HTERT RPE-1 (cell line): ENCODE measurements around the gene TIMM10B.

Source experiments
- in situ Hi-C: fragments of 300-500 bp; cut with MboI; formaldehyde crosslinking; loops from 4 replicates; pipeline ENCODE4 v1.14.3; 2020; ENCODE audit warnings: low sequenced_read_pairs

TIMM10B gene, protein sequence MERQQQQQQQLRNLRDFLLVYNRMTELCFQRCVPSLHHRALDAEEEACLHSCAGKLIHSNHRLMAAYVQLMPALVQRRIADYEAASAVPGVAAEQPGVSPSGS

DNA sequence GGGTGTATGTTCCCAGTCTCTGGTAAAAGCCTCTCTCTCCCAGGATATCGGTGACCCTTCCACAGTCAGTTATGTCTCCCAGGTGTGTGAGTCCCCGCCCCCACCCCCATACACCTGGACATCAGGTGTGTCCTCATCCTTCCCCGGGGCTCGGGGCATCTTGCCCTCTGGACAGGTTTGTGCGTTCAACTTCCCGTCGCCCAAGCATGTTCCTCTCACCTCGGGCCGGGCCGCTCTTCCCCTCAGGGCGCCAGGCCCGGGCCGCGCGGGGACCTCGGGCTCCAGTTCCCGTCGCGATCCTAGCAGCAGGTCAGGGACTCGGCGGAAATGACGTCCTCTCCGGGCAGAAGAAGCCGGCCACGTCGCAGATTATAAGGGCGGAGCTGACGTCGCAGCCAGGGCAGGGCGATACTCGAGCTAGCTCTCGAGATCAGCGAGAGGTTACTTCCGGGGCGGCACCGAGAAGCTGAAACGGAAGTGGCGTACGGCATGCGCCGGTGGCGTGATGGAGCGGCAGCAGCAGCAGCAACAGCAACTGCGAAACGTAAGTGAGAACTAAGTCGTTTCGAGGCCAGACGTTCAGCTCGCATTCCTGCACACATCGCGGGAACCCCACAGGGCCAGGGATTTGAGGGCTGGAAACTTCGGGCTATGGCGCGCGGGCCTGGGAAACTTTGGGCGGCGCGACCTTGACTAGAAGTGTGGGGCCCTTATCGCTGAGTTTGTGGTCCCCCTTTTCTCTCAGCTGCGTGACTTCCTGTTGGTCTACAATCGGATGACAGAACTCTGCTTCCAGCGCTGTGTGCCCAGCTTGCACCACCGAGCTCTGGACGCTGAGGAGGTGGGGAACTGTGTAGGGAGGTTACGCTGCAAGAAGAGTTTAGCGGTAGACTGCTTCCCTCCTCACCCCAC lies at the start of gene TIMM10B, which contains the start of gene ARFIP2:
Gene TIMM10B (plus strand): TSS at position 490 of the 912 bp plus-strand sequence. CDS start 16 bp downstream, at position 506.
Gene ARFIP2 (minus strand): TSS at position 320 of the 912 bp plus-strand sequence. CDS start 910 bp downstream, outside the sequence.
- in situ Hi-C loops, result no loop called here

DNA sequence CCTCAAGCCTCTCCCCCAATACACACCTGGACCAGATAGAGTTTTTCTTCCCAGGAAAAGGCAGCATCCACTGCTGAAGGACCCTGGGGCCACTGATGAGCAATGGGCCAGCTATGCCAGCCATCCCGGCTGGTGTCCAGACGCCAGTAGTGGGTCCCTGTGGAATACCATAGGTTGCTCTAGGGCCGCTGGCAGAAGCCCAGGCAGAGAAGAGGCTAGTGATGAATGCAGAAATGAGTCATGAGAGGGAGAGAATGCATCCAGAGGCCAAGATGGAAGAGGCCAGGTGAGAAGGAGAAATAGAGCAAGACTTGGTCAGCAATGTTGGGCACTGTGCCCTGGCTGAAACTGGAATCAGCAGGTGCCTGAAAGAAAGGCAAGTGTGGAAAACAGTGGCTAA lies 49.4 kb upstream of the TIMM10B start:
- in situ Hi-C loops, result no loop called here

DNA sequence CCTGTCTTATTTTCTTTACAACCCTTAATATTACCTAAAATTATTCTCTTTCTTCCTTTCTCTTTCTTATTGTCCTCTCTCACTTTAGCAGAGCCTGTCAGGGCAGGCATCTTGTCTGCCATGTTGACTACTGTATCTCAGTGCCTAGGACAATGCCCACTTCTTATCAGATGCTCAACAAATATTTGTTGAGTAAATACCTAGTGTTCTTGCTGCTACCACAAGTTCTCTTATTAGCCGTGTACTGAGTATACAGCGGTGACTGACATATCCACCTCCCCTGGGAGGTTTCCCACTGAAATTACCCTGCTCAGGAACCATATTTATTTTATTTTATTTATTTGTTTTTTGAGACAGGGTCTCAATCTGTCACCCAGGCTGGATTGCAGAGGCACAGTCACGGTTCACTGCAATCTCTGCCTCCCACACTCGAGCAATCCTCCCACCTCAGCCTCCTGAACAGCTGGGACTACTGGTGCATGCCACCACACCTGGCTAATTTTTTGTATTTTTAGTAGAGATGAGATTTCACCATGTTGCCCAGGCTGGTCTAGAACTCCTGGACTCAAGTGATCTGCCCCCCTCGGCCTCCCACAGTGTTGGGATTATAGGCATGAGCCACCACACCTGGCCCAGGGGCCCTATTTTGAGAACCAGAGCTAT lies 47.2 kb upstream of the TIMM10B start:
- in situ Hi-C loops, result no loop called here

DNA sequence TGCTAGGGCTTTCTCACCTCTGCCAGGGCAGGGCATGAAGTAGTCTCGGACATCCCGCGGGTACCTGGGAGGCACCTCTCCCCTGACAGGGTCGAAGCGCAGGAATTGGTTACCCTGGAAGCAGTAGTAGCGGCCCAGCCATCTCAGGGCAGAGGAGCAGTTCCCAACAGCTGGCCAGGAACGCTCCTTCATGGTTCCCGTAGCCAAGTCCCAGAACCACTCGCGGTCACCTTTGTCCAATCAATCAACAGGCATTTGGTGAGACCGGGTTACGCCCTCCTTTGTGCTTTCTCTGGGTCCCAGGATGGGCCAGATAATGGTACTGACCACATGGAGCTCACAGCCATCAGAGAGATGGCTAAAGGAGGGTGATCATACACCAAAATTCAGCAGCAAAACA lies 43.9 kb upstream of the TIMM10B start:
- in situ Hi-C loops, result no loop called here

DNA sequence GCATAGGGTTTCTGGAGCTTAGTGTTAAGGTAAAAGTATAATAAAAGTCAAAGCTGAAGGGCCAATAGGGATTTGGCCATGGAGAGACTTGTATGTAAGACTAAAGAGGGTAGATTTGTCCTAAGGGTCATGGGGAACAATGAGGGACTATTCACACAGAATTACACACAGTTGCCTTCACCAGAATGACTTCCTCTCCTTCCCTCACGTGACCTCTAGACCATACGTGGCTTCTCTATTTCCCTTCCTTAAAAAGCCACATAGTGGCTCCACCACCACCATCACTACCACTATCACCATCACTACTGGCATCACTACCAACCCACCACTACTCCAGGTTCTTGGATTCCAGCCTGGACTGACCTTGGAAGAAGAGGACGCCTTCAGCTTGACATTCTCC lies 43.3 kb upstream of the TIMM10B start:
- in situ Hi-C loops, result no loop called here

DNA sequence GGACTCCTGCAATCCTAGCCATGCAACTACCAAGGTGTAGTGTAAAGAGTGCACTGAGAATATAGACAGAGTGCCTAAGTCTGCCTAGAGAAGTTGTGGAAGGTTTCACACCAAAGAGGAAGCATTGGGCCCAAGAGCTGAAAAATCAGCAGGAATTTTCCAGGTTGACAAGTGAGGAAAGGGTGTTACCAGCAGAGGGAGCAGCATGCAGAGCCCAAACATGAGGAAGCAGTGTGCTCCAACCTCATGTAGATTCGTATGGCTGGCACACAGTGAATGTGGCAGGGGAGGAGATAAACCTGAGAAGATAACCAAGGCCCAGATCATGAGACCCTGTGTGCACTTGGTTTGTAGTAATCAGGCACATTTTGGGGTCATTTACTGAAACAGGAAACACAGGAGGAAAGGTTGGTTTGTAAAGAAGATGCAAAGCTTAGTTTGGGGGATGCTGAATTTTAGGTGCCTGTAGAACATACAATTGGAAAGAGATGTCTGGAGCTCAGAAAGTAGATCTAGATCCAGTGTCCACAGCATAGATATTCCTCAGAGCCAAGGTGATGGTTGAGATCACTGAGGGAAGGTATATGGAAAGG lies 42.2 kb upstream of the TIMM10B start:
- in situ Hi-C loops, result no loop called here

DNA sequence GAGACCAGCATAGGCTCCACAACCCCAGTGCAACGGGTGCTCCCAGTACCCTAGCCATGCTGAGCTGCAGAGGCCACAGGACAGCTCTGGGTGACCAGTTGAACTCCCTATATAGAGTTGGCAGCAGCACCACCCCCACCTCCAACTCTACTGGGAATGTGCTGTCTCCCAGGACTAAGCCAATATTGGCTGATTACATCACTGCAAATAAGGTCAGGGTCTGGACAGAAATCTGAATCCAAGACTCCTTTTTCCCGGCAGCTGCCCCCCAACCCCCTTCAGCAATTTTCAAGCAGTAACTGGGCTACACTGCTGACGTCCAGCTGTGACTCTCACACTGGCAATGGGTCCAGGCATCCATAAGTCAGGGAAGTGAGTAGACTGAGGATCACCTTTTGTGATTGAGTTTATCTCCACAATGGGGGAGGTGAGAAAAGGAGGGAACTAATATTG lies 40.4 kb upstream of the TIMM10B start, which contains the start of gene HPX:
Gene HPX (minus strand): TSS at position 82 of the 453 bp plus-strand sequence. CDS start 24 bp downstream, at position 58.
- in situ Hi-C loops, result no loop called here

DNA sequence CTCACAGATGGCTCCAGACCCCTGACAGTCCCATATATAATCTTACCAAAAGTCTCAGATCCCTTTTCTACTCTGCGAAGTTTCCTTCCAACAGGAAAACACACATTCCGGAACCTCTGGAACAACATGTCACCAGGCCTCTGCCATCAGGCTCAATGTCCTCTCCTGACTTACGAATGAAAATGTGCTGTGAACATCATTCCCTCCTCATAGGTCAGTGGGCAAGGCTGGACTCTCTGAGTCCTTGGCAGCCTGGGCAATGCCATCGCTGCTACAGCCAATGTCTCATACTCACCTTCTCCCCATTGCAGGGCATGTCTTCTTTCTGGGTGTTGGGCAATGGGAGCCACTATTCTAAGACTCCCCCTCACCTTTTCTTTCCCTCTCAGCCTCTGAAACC lies 38.9 kb upstream of the TIMM10B start:
- in situ Hi-C loops, result no loop called here

DNA sequence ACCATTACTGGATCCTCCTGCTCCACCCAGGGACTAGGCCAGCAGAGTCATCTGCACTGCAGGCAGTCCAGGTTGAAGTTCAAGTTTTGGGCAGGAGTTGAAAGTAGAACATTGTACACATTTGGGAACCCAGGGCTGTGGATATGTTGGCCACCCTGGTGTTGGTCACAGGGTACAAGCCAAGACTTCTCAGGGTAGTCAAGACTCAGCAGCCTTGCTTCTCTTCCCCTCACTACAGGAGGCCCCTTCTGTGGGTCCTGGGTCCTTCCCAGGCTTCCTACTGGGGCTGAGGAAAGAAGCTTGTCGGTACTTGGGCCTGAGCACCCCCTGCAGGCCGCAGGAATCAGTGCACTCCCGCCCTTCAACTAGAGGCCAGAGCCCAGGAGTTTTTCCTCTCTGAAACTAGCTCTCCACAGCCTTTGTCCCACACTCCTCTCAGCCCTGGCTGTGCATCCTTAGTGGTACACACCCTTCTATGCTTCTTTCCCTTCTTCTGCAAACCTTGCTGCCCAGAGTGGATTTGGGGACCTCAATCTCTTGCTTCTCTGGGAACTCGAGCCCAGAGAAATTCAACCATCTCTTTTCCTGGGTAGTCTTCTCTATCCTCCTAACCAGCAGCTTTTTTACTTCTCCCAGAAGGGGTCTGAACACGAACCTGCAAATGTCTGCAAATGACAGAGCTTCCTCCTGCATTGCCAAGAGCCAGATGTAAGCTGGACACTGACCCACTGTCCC lies 37.9 kb upstream of the TIMM10B start:
- in situ Hi-C loops, result no loop called here

DNA sequence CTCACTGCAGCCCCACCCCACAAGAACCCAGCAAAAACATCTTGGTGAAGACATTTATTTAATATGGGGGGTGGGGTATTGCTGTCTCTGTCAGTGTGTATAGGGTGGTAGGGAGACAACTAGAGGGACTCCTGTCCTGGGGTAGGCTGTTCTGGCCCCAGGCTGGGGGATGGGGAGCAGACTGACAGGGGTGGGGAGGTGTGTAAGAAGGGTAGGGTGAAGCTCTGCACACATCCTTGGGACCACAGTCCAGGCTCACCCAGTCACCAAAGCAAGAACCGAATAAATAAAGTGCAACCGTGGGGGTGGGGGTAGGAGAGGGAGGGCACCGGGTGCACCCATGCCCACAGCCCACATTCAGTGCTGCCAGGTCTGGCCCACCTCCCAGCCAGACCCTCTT lies 32.7 kb upstream of the TIMM10B start:
- in situ Hi-C loops, result no loop called here

DNA sequence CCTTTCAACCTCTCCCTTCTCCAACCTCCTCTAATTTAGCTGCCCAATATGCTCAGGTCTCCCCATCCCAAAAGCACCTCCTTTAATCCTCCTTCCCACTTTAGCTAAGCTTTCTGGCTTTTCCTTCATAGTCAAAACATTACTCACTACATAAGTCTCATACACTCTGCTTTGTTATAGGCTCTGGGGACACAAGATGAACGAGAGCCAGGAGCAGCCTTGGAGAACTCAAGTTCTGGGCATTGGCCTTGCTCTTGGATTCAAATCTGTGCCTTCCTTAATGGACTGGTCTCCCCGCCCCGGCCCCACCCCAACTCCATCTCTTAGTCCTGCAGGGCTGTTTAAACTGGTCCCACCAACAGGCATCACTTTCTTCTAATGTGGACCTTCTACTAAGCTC lies 29.1 kb upstream of the TIMM10B start:
- in situ Hi-C loops, result no loop called here

DNA sequence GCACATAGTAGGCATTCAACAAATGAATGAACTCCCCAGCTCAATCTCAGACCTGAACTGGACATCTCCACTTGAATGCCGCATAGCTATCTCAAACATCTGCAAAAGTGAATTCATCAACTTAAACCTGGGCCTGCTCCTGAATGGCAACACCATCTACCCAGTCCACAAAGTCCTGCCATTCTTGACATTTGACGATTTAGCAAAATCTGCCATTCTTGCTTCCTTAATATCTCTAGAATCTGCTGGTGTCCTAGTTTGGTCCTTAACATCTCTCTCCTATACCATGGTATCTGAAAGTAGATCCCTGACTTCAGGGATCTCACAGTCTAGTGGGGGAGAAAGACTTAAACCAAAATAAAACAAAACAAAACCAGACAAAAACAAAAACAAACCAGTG lies 28.1 kb upstream of the TIMM10B start:
- in situ Hi-C loops, result no loop called here

DNA sequence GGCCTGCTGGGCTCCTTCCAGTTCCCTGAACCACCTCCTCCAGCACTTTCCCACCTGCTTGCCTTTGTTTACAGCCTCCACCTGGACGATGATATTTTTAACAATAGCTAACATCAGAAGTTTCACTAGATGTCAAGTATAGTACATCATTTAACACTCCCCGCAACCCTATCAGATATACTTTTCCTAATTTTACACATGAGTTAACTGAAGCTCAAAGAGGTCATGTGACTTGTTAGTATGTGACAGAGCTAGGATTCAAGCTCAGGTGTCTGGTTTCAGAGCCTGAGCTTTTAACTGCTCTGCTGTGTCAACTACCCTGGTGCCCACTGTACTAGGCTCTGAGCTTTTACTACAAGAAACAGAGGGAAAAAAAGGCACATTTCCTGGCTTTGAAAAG lies 26.2 kb upstream of the TIMM10B start:
- in situ Hi-C loops, result no loop called here

DNA sequence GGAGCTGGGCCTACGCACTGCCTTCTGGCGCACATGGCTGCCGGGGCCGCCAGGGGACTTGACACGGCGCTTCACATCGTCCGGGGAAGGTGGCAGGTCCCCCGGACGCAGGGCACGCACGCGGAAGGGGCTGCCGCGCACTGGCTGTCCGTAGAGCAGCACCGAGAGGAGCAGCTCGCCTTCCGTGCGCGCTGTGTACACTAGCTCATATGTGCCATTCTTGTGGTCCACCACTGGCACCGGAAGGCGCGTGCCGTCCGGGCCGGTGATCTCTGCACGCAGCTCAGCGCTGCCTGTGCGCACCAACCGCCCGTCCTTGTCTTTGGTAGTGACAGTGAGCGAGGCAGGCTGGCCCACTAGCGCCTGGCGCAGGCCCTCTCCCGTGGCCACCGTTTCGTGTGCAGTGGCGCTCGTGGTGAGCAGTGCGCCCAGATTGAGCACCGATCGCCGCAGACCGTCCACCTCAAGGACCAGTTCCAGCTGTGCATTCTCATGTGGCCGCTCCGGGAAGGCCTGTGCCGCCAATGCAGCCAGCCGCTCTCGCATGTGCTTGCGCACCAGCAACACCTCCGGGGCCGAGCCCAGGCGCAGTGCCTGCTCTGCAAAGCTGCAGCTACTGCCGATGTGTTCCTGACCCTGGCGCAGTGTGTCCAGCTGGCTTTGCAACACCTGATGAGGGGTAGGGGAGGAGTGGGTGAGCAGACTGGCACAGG lies 24.8 kb upstream of the TIMM10B start:
- in situ Hi-C loops, result no loop called here

DNA sequence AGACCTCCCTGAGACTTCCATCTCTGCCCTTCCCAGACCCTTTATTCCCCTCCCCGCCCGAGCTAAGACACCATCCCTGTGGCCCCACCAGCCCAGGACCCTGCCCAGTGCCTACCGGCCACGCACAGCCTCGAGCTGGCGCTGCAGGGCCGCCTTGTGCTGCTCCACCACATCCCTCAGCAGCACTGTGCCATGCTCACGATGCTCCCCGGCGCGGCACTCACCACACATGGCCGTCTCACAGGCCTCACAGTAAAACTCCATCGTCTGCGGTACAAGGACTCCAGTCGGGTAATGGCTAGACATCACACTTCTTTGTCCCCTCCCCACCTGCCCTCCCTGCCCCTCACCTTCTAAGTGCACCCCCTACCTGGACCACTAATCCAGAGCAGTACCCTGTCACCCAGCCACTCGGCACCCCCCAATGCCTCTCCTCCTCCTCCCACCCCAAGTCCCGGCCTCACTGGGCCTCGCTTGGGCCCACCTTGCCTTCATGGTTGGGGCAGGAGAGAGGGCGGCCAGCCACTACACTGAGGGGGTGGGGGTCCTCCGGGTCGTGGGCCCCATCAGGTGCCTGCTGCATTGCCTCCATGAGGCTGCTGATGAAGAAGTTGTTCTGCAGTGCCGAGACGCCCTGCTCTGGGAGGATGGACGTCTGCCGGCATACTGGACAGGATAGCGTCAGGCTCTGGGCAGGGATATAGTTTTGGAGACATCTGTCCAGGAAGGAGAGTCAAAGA lies 23.6 kb upstream of the TIMM10B start:
- in situ Hi-C loops, result no loop called here

DNA sequence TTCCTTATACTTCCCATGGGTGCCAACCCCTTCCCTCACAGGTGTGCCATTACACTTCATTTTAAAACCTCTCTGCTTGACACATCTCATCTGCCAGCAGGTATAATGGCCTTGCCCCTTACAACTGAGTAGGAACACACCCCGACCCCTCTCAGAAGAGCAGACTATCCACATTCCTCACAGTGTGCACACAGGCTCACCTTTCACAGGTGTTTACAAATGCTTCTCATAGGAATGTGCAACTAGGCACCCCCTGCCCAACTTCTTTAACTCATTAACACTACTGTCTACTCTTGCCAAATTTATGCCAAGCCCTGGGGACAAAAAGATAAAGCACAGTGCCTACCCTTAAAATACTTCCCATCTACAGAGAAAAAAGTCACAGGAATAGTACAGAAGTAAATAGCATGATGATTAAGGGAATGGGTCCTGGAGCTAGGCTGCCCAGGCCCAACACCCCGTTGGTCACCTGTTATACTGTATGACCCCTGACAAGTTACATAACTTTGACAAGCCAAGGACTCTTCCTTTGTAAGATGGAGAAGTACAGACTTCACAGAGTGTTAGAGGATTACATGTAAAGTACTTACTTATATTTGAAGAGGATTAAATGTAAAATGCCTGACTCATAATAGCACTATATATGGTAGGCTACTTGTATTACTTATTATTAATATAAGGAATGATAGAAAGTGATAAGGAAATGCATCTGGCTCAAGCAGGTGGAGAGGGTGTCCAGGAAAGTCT lies 22.8 kb upstream of the TIMM10B start:
- in situ Hi-C loops, result no loop called here

DNA sequence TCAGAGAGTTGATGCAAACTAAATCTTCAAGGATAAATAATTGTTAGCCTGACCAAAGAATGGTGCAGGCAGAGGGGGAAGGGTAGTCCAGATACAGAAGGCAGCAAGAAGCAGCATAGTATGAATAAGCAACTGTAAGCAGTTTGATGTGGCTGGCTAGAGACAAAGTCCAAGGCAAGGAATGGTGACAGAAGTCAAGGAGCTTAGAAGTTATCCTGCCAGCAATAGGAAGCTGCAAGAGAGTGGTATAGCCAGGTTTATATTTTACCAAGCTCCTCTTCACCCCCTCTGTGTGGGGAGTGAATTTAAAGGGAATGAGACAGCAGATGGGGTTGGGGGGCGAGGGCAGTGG lies 22.2 kb upstream of the TIMM10B start:
- in situ Hi-C loops, result no loop called here

DNA sequence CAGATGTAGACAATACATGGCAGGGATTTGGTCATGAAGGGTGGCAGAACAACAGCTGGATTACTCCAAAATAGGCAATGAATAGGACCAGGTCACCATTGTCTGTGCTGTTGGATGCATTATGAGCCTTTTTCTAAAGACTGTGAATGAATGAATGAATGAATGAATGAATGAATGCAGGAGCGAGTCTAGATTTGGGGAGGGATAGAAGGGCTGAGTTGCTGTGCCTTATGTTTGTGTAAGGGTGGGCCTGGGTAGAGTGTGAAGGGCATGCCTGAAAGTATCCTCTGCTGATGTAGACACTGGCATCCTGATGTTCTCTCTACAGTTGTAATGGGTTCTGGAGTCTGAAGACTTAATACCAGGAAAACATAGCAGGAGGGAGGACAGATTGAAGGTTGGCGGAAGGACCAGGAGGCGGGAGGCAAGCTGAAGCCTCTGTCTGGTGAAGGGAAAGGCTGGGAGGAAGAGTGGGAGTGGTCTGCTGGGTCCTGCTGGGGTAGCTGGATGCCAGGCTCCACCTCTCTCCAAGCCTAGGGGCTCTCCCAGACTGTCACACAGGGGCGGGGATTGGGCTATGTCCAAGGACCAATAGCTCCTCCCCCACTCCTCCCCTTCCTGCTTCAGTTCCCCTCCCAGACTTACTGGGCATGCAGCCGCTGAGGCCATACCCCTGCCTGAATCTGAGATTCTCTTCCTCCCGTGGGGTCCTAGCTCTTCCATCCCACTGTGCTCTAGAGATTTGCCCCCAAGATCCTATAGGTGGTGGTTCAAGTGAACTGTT lies 12.4 kb upstream of the TIMM10B start:
- in situ Hi-C loops, result no loop called here
